GM12872 (cell line): Measurements from ENCODE around the gene WDR37.

ENCODE experiments used
- CTCF ChIP-seq: IDR thresholded peaks from 3 replicates; pipeline ENCODE4 v1.5.1; 2011; ENCODE audit warnings: low read depth, mild to moderate bottlenecking, low read length, moderate library complexity; ENCODE audit not compliant: insufficient read depth

The WDR37 gene

GRCh38 chr10:1119027-1119426, 62.8 kb downstream of the WDR37 start:
- TF ChIP-seq CTCF, result no peak

DNA sequence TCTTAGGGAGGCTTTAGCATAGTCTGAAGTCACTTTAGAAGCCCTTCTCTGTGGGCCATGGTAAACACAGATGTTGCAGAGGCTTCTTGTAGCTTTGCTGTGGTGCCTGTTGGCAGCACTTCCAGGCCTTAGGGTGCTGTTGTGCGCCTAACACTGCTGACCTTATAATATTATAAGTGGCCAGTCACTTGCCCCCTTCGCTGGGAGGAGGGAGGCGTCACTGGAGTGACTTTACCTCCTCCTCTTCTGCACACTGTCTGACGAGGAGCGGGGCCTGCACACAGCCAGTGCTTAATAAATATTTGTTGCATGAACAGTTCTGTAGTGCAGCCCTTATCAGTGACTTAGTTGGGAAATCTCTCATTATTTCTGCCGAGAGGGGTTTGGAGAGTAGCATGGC, 63.3 kb downstream of the WDR37 start:
- TF ChIP-seq CTCF, result no peak

- no peak for TF ChIP-seq CTCF
Observed at GRCh38 chr10:1120306-1120705, 64.1 kb downstream of the WDR37 start.

- TF ChIP-seq CTCF, result no peak
Observed at GRCh38 chr10:1120801-1121211, 64.6 kb downstream of the WDR37 start.

DNA sequence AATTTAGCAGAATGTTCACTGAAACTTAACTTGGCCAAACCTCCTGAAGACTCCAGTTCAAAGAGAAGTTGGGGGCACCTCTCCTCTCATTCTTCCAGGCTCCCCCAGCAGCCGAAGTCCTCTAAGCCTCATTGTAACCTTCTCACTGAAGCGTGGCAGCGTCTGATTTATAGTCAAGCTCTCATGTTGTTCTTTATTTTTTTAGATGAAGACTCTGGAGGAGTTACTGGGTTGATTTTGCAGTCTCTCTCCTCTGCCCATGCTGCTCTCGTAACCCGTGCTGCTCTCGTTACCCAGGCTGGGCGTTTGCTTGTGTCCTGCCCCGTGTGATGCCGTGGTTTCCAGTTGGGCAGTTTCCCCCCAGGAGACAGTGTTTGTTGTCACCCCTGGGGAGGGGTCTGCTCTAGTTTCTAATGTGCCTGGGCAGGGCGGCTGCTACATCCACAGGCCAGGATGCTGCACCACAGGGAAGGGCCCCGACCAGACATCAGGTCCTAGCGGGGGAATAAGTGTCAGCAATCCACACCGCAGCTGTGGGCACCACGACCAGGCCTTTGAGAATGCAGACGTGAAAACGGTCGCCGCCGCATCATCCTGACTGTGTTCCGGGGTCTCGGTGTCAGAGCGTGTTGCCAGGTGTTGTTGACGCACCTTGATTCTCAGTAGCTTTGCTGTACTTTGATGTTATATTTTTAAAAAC, 65.2 kb downstream of the WDR37 start:
- TF ChIP-seq CTCF, result no peak

- no peak for TF ChIP-seq CTCF
Observed at GRCh38 chr10:1122349-1122748, 66.2 kb downstream of the WDR37 start.

GRCh38 chr10:1123198-1123597, 67.0 kb downstream of the WDR37 start:
- no peak for TF ChIP-seq CTCF
